K562 (cell line): Measurements from ENCODE around the gene C2CD4C. TPM values are rescaled to one million over a fixed set of nuclear protein-coding genes. Genes with fewer than 3 reads are reported as not detected.
A peak's percentile ranks its signal among the peaks of the same experiment; 100 is the strongest.
"Not testable (repeated sequence)": the region's sequence is repeated elsewhere in the genome, so short reads cannot be mapped to it uniquely, and the experiment has no call there.

ENCODE experiments used
- ATAC-seq: fragments of 200-7000 bp; cut with Tn5 transposase; 3 replicates; pipeline ENCODE4 v1.9.1; 2020; ENCODE audit warnings: moderate library complexity
- BruUV-seq: library from RNA; stranded (reverse); fragments of 400-500 nt; replicated peaks from 2 replicates; lab custom pipeline; 2021; lab: Mats Ljungman, UMichigan
- CTCF ChIA-PET: fragments of 300-600 bp; formaldehyde crosslinking; extraction: SDS; loops from one replicate; lab custom pipeline; 2021; ENCODE audit warnings: low intra/inter-chr PET ratio; lab: Yijun Ruan, JAX
- POLR2A ChIA-PET: fragments of 300-600, 350-650 bp; sonication (Branson Sonifier 250); formaldehyde crosslinking; extraction: SDS; loops from one replicate; lab custom pipeline; 2021; ENCODE audit warnings: antibody characterized with exemption, inconsistent platforms; lab: Yijun Ruan, JAX
- DNase-seq, 4 experiments: peaks; one replicate each; pipeline versions ENCODE4 v3.0.0 to v3.0.0-alpha.2; 2011 to 2018; ENCODE audit warnings: low spot score in 3 of 4, mixed read lengths in 3 of 4; ENCODE audit errors: extremely low read depth in 1 of 4
- FAIRE-seq: peaks from 2 replicates; lab custom pipeline; 2011; peaks lifted over from hg19 to GRCh38; lab: Jason Lieb, UNC
- H2AFZ ChIP-seq: 2 replicates; pipeline ENCODE4 v1.6.0; 2011; ENCODE audit warnings: low read depth, low read length, control low read depth, inconsistent platforms
- H3K27ac ChIP-seq: fragments of 200-600 bp; 3 replicates; pipeline ENCODE4 v1.8.0; 2011; ENCODE audit warnings: low read depth, mild to moderate bottlenecking, control low read depth, inconsistent platforms, low read length, moderate library complexity, mixed read lengths; ENCODE audit errors: extremely low read depth
- H3K27me3 ChIP-seq, 2 experiments: fragments of 300-600 bp in 1 of 2; 2 replicates in 1 of 2; 3 replicates in 1 of 2; pipeline versions ENCODE4 v1.6.0 to v1.8.0; 2011; ENCODE audit warnings: inconsistent platforms in 2 of 2, low read length in 2 of 2, mild to moderate bottlenecking in 1 of 2, mixed read lengths in 1 of 2, moderate library complexity in 1 of 2; ENCODE audit not compliant: control insufficient read depth in 2 of 2, insufficient read depth in 2 of 2
- H3K36me3 ChIP-seq: fragments of 300-600 bp; 3 replicates; pipeline ENCODE4 v1.8.0; 2011; ENCODE audit warnings: mild to moderate bottlenecking, low read length, inconsistent platforms; ENCODE audit not compliant: control insufficient read depth, insufficient read depth
- H3K4me1 ChIP-seq, 2 experiments: fragments of 200-600 bp in 1 of 2; replicated peaks in 1 of 2; 2 replicates in 1 of 2; 3 replicates in 1 of 2; pipeline versions ENCODE4 v1.5.1 to v1.8.0; 2011; ENCODE audit warnings: inconsistent platforms in 2 of 2, low read length in 2 of 2, mild to moderate bottlenecking in 1 of 2, mixed read lengths in 1 of 2, moderate library complexity in 1 of 2; ENCODE audit not compliant: control insufficient read depth in 2 of 2, insufficient read depth in 2 of 2
- H3K4me2 ChIP-seq: 2 replicates; pipeline ENCODE4 v1.6.1; 2011; ENCODE audit warnings: low read length, control low read depth, inconsistent platforms, mixed read lengths; ENCODE audit not compliant: insufficient read depth
- H3K4me3 ChIP-seq: fragments of 200-600 bp; sonication (generic), shearing (Covaris generic); 2 replicates; pipeline ENCODE4 v1.5.1; 2016; ENCODE audit warnings: control low read depth, inconsistent platforms
- H3K79me2 ChIP-seq: fragments of 200-600 bp; 3 replicates; pipeline ENCODE4 v1.8.0; 2011; ENCODE audit warnings: low read length, inconsistent platforms; ENCODE audit not compliant: control insufficient read depth, insufficient read depth
- H3K9ac ChIP-seq, 2 experiments: 2 replicates each; pipeline versions ENCODE4 v1.6.0 to v1.6.1; 2011; ENCODE audit warnings: low read depth in 2 of 2, low read length in 2 of 2, control low read depth in 1 of 2, inconsistent platforms in 1 of 2, mild to moderate bottlenecking in 1 of 2, mixed read lengths in 1 of 2; ENCODE audit not compliant: insufficient read depth in 1 of 2
- H3K9me1 ChIP-seq: one replicate; pipeline ENCODE4 v1.6.0; 2011; ENCODE audit warnings: inconsistent platforms, mild to moderate bottlenecking, low read length, moderate library complexity; ENCODE audit not compliant: control insufficient read depth, insufficient read depth
- H3K9me3 ChIP-seq: replicated peaks from 2 replicates; pipeline ENCODE4 v1.5.1; 2011; ENCODE audit warnings: low read depth, low read length, inconsistent platforms; ENCODE audit not compliant: control insufficient read depth, insufficient read depth
- H4K20me1 ChIP-seq: replicated peaks from 2 replicates; pipeline ENCODE4 v1.6.1; 2011; ENCODE audit warnings: low read length, inconsistent platforms, mixed read lengths; ENCODE audit not compliant: control insufficient read depth, insufficient read depth
- WGBS: fragments of 100-300 bp; shearing (Covaris generic); methylation state at CpG from one replicate; pipeline ENCODE4 v1.1.6; 2016; ENCODE audit warnings: low coverage, mixed read lengths; ENCODE audit not compliant: insufficient coverage; ENCODE audit errors: missing lambda C conversion rate; 5-methylcytosine and 5-hydroxymethylcytosine counted together
- in situ Hi-C: fragments of 300-500 bp; cut with MboI; formaldehyde crosslinking; loops from 4 replicates; pipeline ENCODE4 v1.15.0; 2018; ENCODE audit warnings: inconsistent platforms, mixed read lengths
- intact Hi-C: fragments of 100-400 bp; cut with micrococcal nuclease; formaldehyde crosslinking; loops from 2 replicates; pipeline ENCODE4 v1.14.2; 2022
- polyA plus RNA-seq, 8 experiments: library from polyadenylated mRNA; depleted of rRNA in 4 of 8; stranded (reverse) in 5 of 8; unstranded in 3 of 8; fragments of >200 nt; fragmentation: Nextera tagmentation in 2 of 8; fragmentation: Illumina TruSeq in 1 of 8; extraction: Ambion mirVana in 2 of 8; extraction: Trizol in 1 of 8; gene quantifications; 2 replicates each; pipeline versions ENCODE4 v1.2.1 to v1.2.3, GENCODE V29; 2011 to 2014; ENCODE audit warnings: inconsistent platforms in 1 of 8, missing spikeins in 1 of 8
- total RNA-seq, 7 experiments: library from RNA; depleted of rRNA in 6 of 7; stranded (reverse); fragments of >200 nt in 6 of 7; fragmentation: Illumina TruSeq in 2 of 7; extraction: Trizol in 2 of 7; gene quantifications; 2 replicates each; pipeline versions ENCODE4 v1.2.1 to v1.2.3, GENCODE V29; 2011 to 2021; ENCODE audit warnings: low replicate concordance in 1 of 7
- TF ChIP-seq, protein P1 (sequence below), 3 experiments: IDR thresholded peaks in 2 of 3; conservative IDR thresholded peaks in 1 of 3; 2 replicates each; pipeline ENCODE4 v1.5.1; 2011 to 2012; ENCODE audit warnings: low read length in 3 of 3, mild to moderate bottlenecking in 3 of 3, control low read depth in 2 of 3, improper control_type of control experiment in 1 of 3, inconsistent platforms in 1 of 3, low read depth in 1 of 3, mixed read lengths in 1 of 3, moderate library complexity in 1 of 3; ENCODE audit not compliant: insufficient read depth in 2 of 3
- TF ChIP-seq, protein P2 (sequence below): fragments of 250-450 bp; sonication (Bioruptor Pico); IDR thresholded peaks from 2 replicates; pipeline ENCODE4 v1.6.1; 2021; ENCODE audit warnings: mild to moderate bottlenecking

Gene C2CD4C
- total and polyA plus RNA-seq, 9 of the 15 experiments (the other 6 are each of a cell fraction or from before 2014, with no cell fraction given) = 0.01 to 0.07 TPM; not detected in 7

DNA sequence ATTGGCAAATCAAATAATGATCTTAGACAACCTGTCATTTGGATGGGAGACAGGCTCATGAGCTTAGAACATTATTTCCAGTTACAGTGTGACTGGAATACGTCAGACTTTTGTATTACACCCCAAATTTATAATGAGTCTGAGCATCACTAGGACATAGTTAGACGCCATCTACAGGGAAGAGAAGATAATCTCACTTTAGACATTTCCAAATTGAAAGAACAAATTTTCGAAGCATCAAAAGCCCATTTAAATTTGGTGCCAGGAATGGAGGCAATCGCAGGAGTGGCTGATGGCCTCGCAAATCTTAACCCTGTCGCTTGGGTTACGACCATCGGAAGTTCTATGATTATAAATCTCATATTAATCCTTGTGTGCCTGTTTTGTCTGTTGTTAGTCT, 22.8 kb downstream of the C2CD4C start:
- Histone ChIP-seq H3K27me3 (peaks cover 33 to 57% of the 10 kb centered on the region in 2 experiments), H3K4me1 (peaks cover 2 to 18% of the 10 kb centered on the region in 2 experiments; a peak in 3 of 5 replicates)
- ATAC-seq, H4K20me1 ChIP-seq, H3K9me1 ChIP-seq, intact Hi-C loops, H3K9me3 ChIP-seq, DNase-seq, H3K79me2 ChIP-seq, CTCF ChIA-PET, POLR2A ChIA-PET, FAIRE-seq, H2AFZ ChIP-seq, H3K4me3 ChIP-seq, in situ Hi-C loops, H3K36me3 ChIP-seq, H3K4me2 ChIP-seq, H3K27ac ChIP-seq, BruUV-seq, H3K9ac ChIP-seq: not testable (repeated sequence)
- TF ChIP-seq, protein P1, sequence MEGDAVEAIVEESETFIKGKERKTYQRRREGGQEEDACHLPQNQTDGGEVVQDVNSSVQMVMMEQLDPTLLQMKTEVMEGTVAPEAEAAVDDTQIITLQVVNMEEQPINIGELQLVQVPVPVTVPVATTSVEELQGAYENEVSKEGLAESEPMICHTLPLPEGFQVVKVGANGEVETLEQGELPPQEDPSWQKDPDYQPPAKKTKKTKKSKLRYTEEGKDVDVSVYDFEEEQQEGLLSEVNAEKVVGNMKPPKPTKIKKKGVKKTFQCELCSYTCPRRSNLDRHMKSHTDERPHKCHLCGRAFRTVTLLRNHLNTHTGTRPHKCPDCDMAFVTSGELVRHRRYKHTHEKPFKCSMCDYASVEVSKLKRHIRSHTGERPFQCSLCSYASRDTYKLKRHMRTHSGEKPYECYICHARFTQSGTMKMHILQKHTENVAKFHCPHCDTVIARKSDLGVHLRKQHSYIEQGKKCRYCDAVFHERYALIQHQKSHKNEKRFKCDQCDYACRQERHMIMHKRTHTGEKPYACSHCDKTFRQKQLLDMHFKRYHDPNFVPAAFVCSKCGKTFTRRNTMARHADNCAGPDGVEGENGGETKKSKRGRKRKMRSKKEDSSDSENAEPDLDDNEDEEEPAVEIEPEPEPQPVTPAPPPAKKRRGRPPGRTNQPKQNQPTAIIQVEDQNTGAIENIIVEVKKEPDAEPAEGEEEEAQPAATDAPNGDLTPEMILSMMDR (IDR thresholded peaks at IDR 0.05 in 2 of 3, conservative IDR thresholded peaks at IDR 0.05 in 1 of 3; ENCODE audit: insufficient read depth in 2 of 3, low read depth in 1 of 3, low read length in 3 of 3) = peak in 1 of 3 experiments; percentile 17; a peak in 1 of 6 replicates
- WGBS = 2% methylated on average over 8 of the region's 8 CpGs

DNA sequence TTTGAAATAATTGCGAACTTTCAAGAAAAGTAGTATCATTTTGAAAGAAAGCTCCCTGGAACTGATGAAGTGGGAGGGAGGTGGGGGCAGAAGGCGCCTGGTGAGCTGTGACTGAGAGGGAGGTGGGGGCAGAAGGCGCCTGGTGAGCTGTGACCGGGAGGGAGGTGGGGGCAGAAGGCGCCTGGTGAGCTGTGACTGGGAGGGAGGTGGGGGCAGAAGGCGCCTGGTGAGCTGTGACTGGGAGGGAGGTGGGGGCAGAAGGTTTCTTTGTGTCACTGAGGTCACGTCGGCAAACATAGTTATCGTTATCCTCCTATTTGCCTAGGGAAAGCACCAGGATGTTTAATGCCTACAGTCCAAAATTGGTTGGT, 24.2 kb downstream of the C2CD4C start:
- in situ Hi-C loops = no loop called here
- Histone ChIP-seq H3K27ac (no peak overlapping the region), H3K4me3 (no peak overlapping the region), H3K9me3 (no peaks in the 10 kb centered on the region), H2AFZ (no peak overlapping the region), H3K9me1 (no peaks in the 10 kb centered on the region), H4K20me1 (no peaks in the 10 kb centered on the region), H3K9ac (no peak overlapping the region), H3K27me3 (peaks cover 28 to 48% of the 10 kb centered on the region in 2 experiments; a peak in 4 of 5 replicates), H3K4me1 (peaks cover 5 to 14% of the 10 kb centered on the region in 2 experiments; a peak in 4 of 5 replicates), H3K79me2 (no peaks in the 10 kb centered on the region), H3K4me2 (no peak overlapping the region), H3K36me3 (no peaks in the 10 kb centered on the region)
- ATAC-seq (no peak), FAIRE-seq (no peak), DNase-seq (no peak)
- intact Hi-C loops = no loop called here
- ChIA-PET CTCF (no interaction called here), POLR2A (interaction anchor here (1.2 kb wide), 1 partner anchor 14 kb away, joined by 6 read pairs; no protein-coding TSS in a partner anchor)
- TF ChIP-seq, protein P2, sequence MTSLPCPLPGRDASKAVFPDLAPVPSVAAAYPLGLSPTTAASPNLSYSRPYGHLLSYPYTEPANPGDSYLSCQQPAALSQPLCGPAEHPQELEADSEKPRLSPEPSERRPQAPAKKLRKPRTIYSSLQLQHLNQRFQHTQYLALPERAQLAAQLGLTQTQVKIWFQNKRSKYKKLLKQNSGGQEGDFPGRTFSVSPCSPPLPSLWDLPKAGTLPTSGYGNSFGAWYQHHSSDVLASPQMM = no peak
- 2% methylated on average over 5 of the region's 9 CpGs for WGBS
- BruUV-seq = no TSS peak
